Measurements from ENCODE around the gene SLC25A51.
A peak's percentile ranks its signal among the peaks of the same experiment; 100 is the strongest.
"Not testable (repeated sequence)": the region's sequence is repeated elsewhere in the genome, so short reads cannot be mapped to it uniquely, and the experiment has no call there.

SLC25A51 gene

GRCh38 chr9:37904445-37905130 is 661 bp upstream of the SLC25A51 start:
- no peak for DNase-seq (ENCODE audit: low read depth)

GRCh38 chr9:37902796-37903646 is 906 bp downstream of the SLC25A51 start:
- peak; percentile 9 for DNase-seq (ENCODE audit: low read depth)

- no peak for DNase-seq (ENCODE audit: low read depth)
These were observed 1.8 kb downstream of the SLC25A51 start for GRCh38 chr9:37902131-37902530.

GRCh38 chr9:37899041-37899440 is 4.9 kb downstream of the SLC25A51 start:
- no peak for DNase-seq (ENCODE audit: low read depth)

- DNase-seq (ENCODE audit: low read depth), result no peak
These were observed 6.3 kb downstream of the SLC25A51 start for GRCh38 chr9:37897665-37898064.

- DNase-seq (ENCODE audit: low read depth), result no peak
These were observed 11.9 kb downstream of the SLC25A51 start for GRCh38 chr9:37892063-37892462.

GRCh38 chr9:37891042-37891441 is 12.9 kb downstream of the SLC25A51 start:
- not testable (repeated sequence) for DNase-seq (ENCODE audit: low read depth)

- no peak for DNase-seq (ENCODE audit: low read depth)
These were observed 14.4 kb downstream of the SLC25A51 start for GRCh38 chr9:37889536-37889935.

GRCh38 chr9:37887977-37888583 is 15.8 kb downstream of the SLC25A51 start:
- not testable (repeated sequence) for DNase-seq (ENCODE audit: low read depth)

GRCh38 chr9:37880916-37881479 is 22.9 kb downstream of the SLC25A51 start:
- DNase-seq (ENCODE audit: low read depth), result no peak

GRCh38 chr9:37876376-37876775 is 27.6 kb downstream of the SLC25A51 start:
- DNase-seq (ENCODE audit: low read depth), result no peak

GRCh38 chr9:37873955-37874354 is 30.0 kb downstream of the SLC25A51 start:
- no peak for DNase-seq (ENCODE audit: low read depth)

- no peak for DNase-seq (ENCODE audit: low read depth)
These were observed 33.1 kb downstream of the SLC25A51 start for GRCh38 chr9:37870799-37871176.

GRCh38 chr9:37870081-37870798 is 33.7 kb downstream of the SLC25A51 start:
- DNase-seq (ENCODE audit: low read depth), result no peak

- DNase-seq (ENCODE audit: low read depth), result no peak
These were observed 41.4 kb downstream of the SLC25A51 start for GRCh38 chr9:37862530-37862929.

GRCh38 chr9:37859043-37859442 is 44.9 kb downstream of the SLC25A51 start:
- DNase-seq (ENCODE audit: low read depth), result no peak

- no peak for DNase-seq (ENCODE audit: low read depth)
These were observed 47.4 kb downstream of the SLC25A51 start for GRCh38 chr9:37856551-37856950.

- DNase-seq (ENCODE audit: low read depth), result no peak
These were observed 51.7 kb downstream of the SLC25A51 start for GRCh38 chr9:37852222-37852621.

GRCh38 chr9:37840560-37841194 is 63.2 kb downstream of the SLC25A51 start:
- no peak for DNase-seq (ENCODE audit: low read depth)

- no peak for DNase-seq (ENCODE audit: low read depth)
These were observed 64.1 kb downstream of the SLC25A51 start for GRCh38 chr9:37839496-37840461.
